Peyer's patch (tissue), 4 donors: ENCODE measurements around the gene NANS.

Experiments
- CTCF ChIP-seq, 6 experiments: fragments of 450-650 bp in 4 of 6; fragments of 200-600 bp in 2 of 6; sonication (generic) in 1 of 6; IDR thresholded peaks; one replicate each; pipeline ENCODE4 v1.5.1; 2017 to 2019; ENCODE audit warnings: antibody characterized with exemption in 6 of 6, mild to moderate bottlenecking in 3 of 6, moderate library complexity in 1 of 6
- POLR2A ChIP-seq, 2 donors: fragments of 450-650 bp; IDR thresholded peaks; one replicate each; pipeline ENCODE4 v1.5.1; 2017; ENCODE audit warnings: antibody characterized with exemption in 2 of 2, mild to moderate bottlenecking in 2 of 2, moderate library complexity in 2 of 2

- TF ChIP-seq CTCF (IDR thresholded peaks at IDR 0.05) (no peak), POLR2A (IDR thresholded peaks at IDR 0.05) (no peak)
Measured at GRCh38 chr9:98101416-98101815, 44.9 kb downstream of the NANS start.
